ENCODE results near the gene ZMYND15. TPM values are rescaled to one million over a fixed set of nuclear protein-coding genes. Genes with fewer than 3 reads are reported as not detected.

ZMYND15 gene
- polyA plus RNA-seq, 2 of the 4 experiments (the other 2 are of a cell fraction) = 0.16 to 0.19 TPM

DNA sequence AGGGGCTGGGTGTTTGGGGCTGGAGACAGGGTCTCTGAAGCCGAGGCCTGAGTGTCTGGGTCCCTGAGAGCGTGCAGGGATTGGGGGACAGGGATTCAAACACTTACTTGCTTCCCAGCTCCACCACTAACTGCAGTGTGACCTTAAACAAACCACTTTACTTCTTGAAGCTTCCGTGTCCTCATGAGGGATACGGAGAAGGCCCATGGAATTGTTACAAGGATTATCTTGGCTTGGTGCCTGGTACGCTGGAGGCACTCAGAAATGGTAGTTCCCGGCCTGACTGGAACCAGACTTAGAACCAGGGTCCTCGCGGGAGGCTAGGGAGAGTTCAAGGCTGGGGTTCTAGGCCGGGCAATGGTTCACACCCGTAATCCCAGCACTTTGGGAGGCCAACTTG, 3.0 kb downstream of the ZMYND15 start:
- Histone ChIP-seq H3K4me3 (no peak overlapping the region), H3K27ac (no peak overlapping the region), H3K4me2 (no peak overlapping the region), H3K9me3 (no peaks in the 10 kb centered on the region), H3K4me1 (peaks cover 9% of the 10 kb centered on the region)
- FAIRE-seq = no peak
- ChIA-PET POLR2A (no interaction called here), CTCF (interaction anchor here (1.0 to 4.6 kb wide), 6 partner anchors 10 to 166 kb away, joined by 3 to 42 read pairs (median 8); partner anchors contain the start of gene GLTPD2)
- no peak for ATAC-seq
- TF ChIP-seq TP53 (CRISPR knock-in tag; IDR thresholded peaks at IDR 0.05) = no peak
- TF ChIP-seq SMC3 (IDR thresholded peaks at IDR 0.05) = no peak
- no peak for TF ChIP-seq NFE2L2 (conservative IDR thresholded peaks at IDR 0.05; ENCODE audit: low read length)
- TF ChIP-seq ZC3H11A (IDR thresholded peaks at IDR 0.05) = no peak
- TF ChIP-seq, protein P1, sequence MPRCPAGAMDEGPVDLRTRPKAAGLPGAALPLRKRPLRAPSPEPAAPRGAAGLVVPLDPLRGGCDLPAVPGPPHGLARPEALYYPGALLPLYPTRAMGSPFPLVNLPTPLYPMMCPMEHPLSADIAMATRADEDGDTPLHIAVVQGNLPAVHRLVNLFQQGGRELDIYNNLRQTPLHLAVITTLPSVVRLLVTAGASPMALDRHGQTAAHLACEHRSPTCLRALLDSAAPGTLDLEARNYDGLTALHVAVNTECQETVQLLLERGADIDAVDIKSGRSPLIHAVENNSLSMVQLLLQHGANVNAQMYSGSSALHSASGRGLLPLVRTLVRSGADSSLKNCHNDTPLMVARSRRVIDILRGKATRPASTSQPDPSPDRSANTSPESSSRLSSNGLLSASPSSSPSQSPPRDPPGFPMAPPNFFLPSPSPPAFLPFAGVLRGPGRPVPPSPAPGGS (IDR thresholded peaks at IDR 0.05) = no peak
- TF ChIP-seq BHLHE40 (IDR thresholded peaks at IDR 0.05; ENCODE audit: low read depth, low read length) = no peak
- TF ChIP-seq HOXB5 (CRISPR knock-in tag; IDR thresholded peaks at IDR 0.05) = no peak
- no peak for TF ChIP-seq CEBPB (IDR thresholded peaks at IDR 0.05)
- TF ChIP-seq EHF (CRISPR knock-in tag; IDR thresholded peaks at IDR 0.05) = no peak
- no peak for TF ChIP-seq CBX2 (IDR thresholded peaks at IDR 0.05; ENCODE audit: borderline replicate concordance, low read depth)
- 74% methylated on average over 10 of the region's 10 CpGs for WGBS (ENCODE audit: missing lambda C conversion rate)
- DNase-seq (ENCODE audit: low read depth in 1 of 2, low spot score in 1 of 2) = no peak

DNA sequence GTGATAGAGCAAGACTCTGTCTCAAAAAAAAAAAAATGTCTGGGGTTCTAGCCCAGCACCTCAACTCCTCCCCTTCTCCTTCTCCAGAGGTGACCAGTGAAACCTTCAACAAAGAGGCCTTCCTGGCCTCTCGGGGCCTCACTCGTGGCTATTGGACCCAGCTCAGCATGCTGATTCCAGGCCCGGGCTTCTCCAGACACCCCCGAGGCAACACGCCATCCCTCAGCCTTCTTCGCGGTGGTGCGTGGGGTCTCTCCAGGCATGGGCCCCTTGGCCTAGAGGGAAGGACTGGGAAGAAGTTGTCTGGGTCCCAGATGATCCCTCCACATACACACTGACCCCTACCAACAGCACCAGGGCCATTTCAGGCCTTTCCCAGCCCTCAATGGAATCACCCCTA, 3.6 kb downstream of the ZMYND15 start:
- H3K4me2 ChIP-seq = no peak overlapping the region
- TF ChIP-seq RFX5 (IDR thresholded peaks at IDR 0.05) (no peak), HOXB13 (CRISPR knock-in tag; IDR thresholded peaks at IDR 0.05; ENCODE audit: low read depth) (no peak), PHF8 (IDR thresholded peaks at IDR 0.05; ENCODE audit: borderline replicate concordance, low read depth) (no peak)
- no peaks in the 10 kb centered on the region for H3K9me3 ChIP-seq
- H3K4me3 ChIP-seq = no peak overlapping the region
- no peak for FAIRE-seq
- 80% methylated on average over 8 of the region's 8 CpGs for WGBS (ENCODE audit: missing lambda C conversion rate)
- ATAC-seq = no peak
- DNase-seq (ENCODE audit: low read depth in 1 of 2, low spot score in 1 of 2) = no peak
- H3K27ac ChIP-seq = no peak overlapping the region
- peaks cover 9% of the 10 kb centered on the region for H3K4me1 ChIP-seq
- CTCF ChIA-PET = interaction anchor here (1.0 to 4.6 kb wide), 7 partner anchors 11 to 166 kb away, joined by 3 to 42 read pairs (median 4); partner anchors contain the start of genes GLTPD2 and MED11
- POLR2A ChIA-PET = no interaction called here

DNA sequence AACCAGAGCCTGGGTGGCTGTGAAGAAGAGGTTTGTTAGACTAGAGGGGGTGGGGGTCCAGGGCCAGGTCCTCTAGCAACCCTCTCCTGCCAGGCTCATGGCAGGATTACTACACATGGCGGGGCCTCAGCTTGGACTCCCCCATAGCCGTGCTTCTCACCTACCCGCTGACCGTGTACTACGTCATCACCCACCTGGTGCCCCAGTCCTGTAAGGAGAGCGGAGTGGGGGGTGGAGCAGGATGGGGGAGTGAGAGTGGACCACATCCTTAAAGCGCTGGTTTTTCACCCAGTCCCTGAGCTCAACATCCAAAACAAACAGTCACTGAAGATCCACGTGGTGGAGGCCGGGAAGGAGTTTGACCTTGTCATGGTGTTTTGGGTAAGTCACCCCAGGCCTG, 4.3 kb downstream of the ZMYND15 start:
- DNase-seq (ENCODE audit: low read depth in 1 of 2, low spot score in 1 of 2) (no peak), ATAC-seq (no peak), FAIRE-seq (no peak)
- WGBS (ENCODE audit: missing lambda C conversion rate) = 77% methylated on average over 9 of the region's 9 CpGs
- TF ChIP-seq, protein P2, sequence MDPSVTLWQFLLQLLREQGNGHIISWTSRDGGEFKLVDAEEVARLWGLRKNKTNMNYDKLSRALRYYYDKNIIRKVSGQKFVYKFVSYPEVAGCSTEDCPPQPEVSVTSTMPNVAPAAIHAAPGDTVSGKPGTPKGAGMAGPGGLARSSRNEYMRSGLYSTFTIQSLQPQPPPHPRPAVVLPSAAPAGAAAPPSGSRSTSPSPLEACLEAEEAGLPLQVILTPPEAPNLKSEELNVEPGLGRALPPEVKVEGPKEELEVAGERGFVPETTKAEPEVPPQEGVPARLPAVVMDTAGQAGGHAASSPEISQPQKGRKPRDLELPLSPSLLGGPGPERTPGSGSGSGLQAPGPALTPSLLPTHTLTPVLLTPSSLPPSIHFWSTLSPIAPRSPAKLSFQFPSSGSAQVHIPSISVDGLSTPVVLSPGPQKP (IDR thresholded peaks at IDR 0.05; ENCODE audit: low read depth, low read length) = no peak
- TF ChIP-seq, protein P3, sequence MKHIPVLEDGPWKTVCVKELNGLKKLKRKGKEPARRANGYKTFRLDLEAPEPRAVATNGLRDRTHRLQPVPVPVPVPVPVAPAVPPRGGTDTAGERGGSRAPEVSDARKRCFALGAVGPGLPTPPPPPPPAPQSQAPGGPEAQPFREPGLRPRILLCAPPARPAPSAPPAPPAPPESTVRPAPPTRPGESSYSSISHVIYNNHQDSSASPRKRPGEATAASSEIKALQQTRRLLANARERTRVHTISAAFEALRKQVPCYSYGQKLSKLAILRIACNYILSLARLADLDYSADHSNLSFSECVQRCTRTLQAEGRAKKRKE (CRISPR knock-in tag; IDR thresholded peaks at IDR 0.05; ENCODE audit: low read depth) = no peak
- TF ChIP-seq HOXB5 (CRISPR knock-in tag; IDR thresholded peaks at IDR 0.05) = no peak
- TF ChIP-seq ZC3H11A (IDR thresholded peaks at IDR 0.05) = no peak
- ChIA-PET CTCF (interaction anchor here (0.8 to 4.6 kb wide), 7 partner anchors 12 to 156 kb away, joined by 3 to 42 read pairs (median 4); partner anchors contain the start of genes ARRB2, C17orf107, GLTPD2 and MED11), POLR2A (interaction anchor here (1.0 kb wide), 1 partner anchor 12 kb away, joined by 3 read pairs; no protein-coding TSS in a partner anchor)
- no peak overlapping the region for H3K4me2 ChIP-seq
- H3K4me3 ChIP-seq = no peak overlapping the region
- peaks cover 4% of the 10 kb centered on the region for H3K4me1 ChIP-seq
- H3K9me3 ChIP-seq = no peaks in the 10 kb centered on the region
- no peak overlapping the region for H3K27ac ChIP-seq

Data from A549 (cell line).